HFFc6 (cell line): ENCODE results near the gene VEZF1. TPM values are rescaled to one million over a fixed set of nuclear protein-coding genes. Genes with fewer than 3 reads are reported as not detected.

Source experiments
- DNase-seq: peaks from one replicate; pipeline ENCODE4 v3.0.0-alpha.2; 2018
- H3K27ac Mint-ChIP-seq: 2 replicates; pipeline ENCODE4 v1.8.0; 2020; ENCODE audit warnings: mild to moderate bottlenecking, mixed read lengths
- H3K27me3 Mint-ChIP-seq: 2 replicates; pipeline ENCODE4 v1.8.0; 2021; ENCODE audit warnings: mild to moderate bottlenecking, moderate library complexity, mixed read lengths; ENCODE audit not compliant: insufficient read depth
- H3K36me3 Mint-ChIP-seq: 2 replicates; pipeline ENCODE4 v1.8.0; 2021; ENCODE audit warnings: low read depth, mixed read lengths
- H3K4me1 Mint-ChIP-seq: 2 replicates; pipeline ENCODE4 v1.8.0; 2020; ENCODE audit warnings: low read depth, mixed read lengths
- H3K4me3 Mint-ChIP-seq: 2 replicates; pipeline ENCODE4 v1.8.0; 2020; ENCODE audit warnings: mild to moderate bottlenecking, moderate library complexity, mixed read lengths
- H3K9me3 Mint-ChIP-seq: 2 replicates; pipeline ENCODE4 v1.8.0; 2020; ENCODE audit warnings: mild to moderate bottlenecking, mixed read lengths
- total RNA-seq, 6 experiments: library from RNA; stranded (reverse); fragmentation: NEBNext Ultra II Directional; extraction: Animal tissue kit (Norgen Biotek cat#: 25700); gene quantifications; 2 replicates in 1 of 6; 3 replicates in 5 of 6; pipeline ENCODE4 v1.2.3, GENCODE V29; 2021
- TF ChIP-seq, protein P1 (sequence below): fragments of 200-600 bp; sonication (generic); IDR thresholded peaks from 2 replicates; pipeline ENCODE4 v1.5.0; 2021; ENCODE audit warnings: antibody characterized with exemption, mild to moderate bottlenecking

VEZF1 gene
- total RNA-seq, 6 experiments from 2014 or later: 41.7 to 56.5 (median 51.8) TPM

DNA sequence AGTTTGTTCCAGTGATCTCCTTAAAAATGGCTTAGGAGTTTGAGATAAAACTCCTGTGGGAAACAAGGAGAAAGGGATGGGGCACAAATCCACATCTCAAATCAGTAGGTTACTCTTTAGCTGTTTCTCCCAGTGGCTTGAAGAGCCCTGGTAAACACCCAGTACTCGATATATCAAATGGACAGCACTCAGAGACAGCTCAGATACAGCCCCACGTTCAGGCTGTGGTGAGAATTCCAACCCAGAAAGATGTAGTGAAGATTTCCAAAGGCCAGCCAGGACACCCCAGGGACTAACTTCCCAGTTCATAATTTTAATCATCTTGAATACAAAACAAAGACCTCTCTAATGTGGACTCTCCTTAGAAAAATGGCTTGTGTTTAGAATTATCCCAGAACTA, 6.4 kb upstream of the VEZF1 start:
- Mint-ChIP-seq H3K36me3 (peaks cover 37% of the 10 kb centered on the region), H3K4me3 (no peak overlapping the region), H3K9me3 (no peaks in the 10 kb centered on the region), H3K27ac (peak overlapping the region; percentile 71), H3K4me1 (peaks cover 67% of the 10 kb centered on the region), H3K27me3 (peaks cover 3% of the 10 kb centered on the region)
- TF ChIP-seq, protein P1, sequence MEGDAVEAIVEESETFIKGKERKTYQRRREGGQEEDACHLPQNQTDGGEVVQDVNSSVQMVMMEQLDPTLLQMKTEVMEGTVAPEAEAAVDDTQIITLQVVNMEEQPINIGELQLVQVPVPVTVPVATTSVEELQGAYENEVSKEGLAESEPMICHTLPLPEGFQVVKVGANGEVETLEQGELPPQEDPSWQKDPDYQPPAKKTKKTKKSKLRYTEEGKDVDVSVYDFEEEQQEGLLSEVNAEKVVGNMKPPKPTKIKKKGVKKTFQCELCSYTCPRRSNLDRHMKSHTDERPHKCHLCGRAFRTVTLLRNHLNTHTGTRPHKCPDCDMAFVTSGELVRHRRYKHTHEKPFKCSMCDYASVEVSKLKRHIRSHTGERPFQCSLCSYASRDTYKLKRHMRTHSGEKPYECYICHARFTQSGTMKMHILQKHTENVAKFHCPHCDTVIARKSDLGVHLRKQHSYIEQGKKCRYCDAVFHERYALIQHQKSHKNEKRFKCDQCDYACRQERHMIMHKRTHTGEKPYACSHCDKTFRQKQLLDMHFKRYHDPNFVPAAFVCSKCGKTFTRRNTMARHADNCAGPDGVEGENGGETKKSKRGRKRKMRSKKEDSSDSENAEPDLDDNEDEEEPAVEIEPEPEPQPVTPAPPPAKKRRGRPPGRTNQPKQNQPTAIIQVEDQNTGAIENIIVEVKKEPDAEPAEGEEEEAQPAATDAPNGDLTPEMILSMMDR: no peak
- no peak for DNase-seq

DNA sequence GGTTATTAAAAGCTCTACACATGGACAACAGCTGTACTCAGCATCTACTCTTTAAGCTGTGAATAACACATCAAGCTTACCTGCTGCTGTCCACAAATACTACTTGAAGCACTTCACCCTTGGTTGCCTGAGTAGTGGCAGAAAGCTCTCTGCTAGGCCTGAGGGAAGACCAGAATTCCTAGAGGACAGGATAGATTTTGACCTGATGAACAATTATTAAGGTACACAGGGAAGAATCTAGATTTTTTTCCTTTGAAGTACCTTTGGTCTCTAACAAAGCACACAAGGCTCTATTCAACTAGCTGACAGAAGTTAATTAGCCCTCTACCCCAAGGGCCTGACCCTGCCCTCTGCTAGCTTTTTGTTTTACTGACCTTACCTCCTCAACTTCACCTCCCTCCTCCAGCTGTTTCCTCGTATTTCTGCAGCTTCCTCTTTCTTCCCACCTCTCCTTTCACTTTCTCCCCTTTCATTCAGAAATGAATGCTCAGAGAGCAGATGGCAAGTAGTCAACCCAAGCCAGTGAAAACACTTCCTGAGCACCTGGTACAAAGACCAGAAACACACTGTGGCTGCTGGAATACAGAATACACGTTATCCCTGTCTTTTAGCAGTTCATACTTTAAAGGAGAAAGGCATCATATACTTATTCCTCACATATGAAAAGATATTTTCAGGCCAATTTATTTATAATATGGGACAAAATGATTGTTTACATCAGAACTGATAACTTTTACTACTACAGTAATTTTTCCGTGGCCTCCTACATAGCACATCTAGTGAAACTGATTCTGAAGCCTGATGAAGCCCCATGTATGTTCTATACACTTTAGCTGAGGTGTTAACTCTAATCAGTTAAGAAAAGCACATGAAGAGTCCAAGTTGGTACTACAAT, 5.7 kb upstream of the VEZF1 start:
- H3K27ac Mint-ChIP-seq: peak overlapping the region; percentile 71
- no peak for DNase-seq
- H3K4me1 Mint-ChIP-seq: peaks cover 69% of the 10 kb centered on the region
- H3K36me3 Mint-ChIP-seq: peaks cover 30% of the 10 kb centered on the region
- peaks cover 3% of the 10 kb centered on the region for H3K27me3 Mint-ChIP-seq
- TF ChIP-seq, protein P1: no peak
- no peaks in the 10 kb centered on the region for H3K9me3 Mint-ChIP-seq
- no peak overlapping the region for H3K4me3 Mint-ChIP-seq

DNA sequence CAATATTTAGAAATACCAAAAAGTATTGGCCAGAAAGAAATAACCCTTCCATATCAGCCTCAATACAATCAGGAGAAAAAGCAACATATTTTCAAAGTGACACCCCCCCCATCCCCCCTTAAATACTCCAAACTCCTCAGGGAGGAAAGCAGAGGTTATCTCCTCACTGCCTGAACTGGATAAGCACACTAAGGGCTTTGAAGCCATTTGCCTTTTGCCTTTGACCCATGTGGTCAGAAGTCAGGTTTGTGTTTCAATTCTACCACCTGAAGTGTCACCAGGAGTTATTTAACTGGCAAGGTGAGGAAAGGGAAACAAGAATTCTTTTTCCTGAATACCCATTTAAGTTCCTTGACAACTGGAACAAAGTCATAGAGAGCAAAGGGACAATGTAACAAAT, 3.5 kb upstream of the VEZF1 start:
- Mint-ChIP-seq H3K9me3 (no peaks in the 10 kb centered on the region), H3K4me1 (peaks cover 77% of the 10 kb centered on the region)

DNA sequence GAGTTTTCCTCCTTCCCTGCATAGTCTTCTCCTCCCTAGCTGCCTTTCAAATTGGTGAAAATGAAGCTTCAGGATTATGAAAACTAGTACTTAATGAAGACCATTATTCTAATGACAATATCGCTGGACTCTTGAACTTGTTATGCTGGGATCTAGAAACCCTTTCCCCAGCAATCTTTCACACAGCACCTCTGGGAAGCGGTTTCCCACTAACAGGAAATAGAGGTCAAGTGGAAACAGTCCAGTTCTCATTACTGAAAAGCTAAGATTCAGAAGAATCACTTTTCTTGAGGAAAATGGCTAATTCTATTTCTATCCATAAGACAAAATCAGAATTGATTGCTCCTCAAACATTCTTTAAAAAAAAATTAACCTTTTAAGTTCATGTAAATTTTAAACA, 2.0 kb upstream of the VEZF1 start:
- Mint-ChIP-seq H3K27ac (peak overlapping the region; percentile 94), H3K36me3 (peaks cover 10% of the 10 kb centered on the region; the same call in 1 of the 2 replicates), H3K4me1 (peaks cover 83% of the 10 kb centered on the region), H3K27me3 (peaks cover 3% of the 10 kb centered on the region; the same call in 1 of the 2 replicates), H3K9me3 (no peaks in the 10 kb centered on the region), H3K4me3 (peak overlapping the region; percentile 91; the same call in 1 of the 2 replicates)
- TF ChIP-seq, protein P1: no peak
- DNase-seq: no peak

More for the DNA sequence above, 3.5 kb upstream of the VEZF1 start:
- Mint-ChIP-seq H3K36me3 (peaks cover 18% of the 10 kb centered on the region; the same call in 1 of the 2 replicates), H3K27ac (peak overlapping the region; percentile 64), H3K27me3 (peaks cover 3% of the 10 kb centered on the region), H3K4me3 (no peak overlapping the region)
- TF ChIP-seq, protein P1: no peak
- no peak for DNase-seq

DNA sequence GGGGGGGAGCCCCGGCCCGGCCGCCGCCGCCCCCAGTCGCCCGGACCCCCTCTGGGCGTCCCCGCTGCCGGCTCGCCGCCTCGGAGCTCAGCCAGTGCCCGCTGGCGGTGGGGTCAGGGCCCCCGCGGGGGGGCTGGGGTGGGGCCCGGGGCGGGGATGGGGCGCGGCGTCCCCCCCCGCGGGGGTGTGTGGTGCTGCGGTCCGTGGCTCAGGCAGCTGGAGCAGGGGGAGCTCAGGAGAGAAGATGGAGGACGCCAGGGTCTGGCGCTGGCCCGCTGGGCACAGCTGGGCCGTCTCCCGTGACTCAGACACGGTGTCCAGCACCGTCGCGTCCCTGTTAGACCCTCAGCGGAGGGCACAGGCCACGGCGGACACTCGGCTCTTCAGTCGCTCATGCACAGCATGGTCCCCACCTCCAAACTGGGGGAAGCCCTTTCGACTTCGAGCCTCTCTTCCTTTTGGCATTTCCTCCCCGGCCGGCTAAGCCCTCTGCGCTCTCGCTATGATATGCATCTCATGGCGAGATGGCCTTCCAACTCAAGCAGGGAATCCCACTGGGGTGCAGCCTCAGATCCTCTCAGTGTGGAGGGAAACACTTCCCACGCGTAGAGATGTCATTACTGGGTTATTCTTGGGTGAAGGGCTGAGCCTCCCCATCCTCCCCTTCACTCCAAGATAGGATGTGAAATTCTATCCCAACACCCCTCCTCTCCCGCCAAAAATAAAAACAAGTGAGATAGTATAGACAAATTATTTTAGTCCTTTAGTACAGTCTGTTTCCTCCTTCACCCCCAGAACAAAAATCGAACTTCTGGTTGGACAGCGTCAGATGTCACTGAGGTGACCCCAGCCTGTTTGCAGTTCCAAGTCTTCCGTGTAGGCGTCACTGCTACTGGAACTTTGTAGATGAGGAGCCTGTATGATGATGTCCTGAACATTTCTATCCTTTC, 522 bp upstream of the VEZF1 start:
- H3K27ac Mint-ChIP-seq: peak overlapping the region; percentile 94
- peak; percentile 55 for DNase-seq
- H3K36me3 Mint-ChIP-seq: peaks cover 6% of the 10 kb centered on the region; the same call in 1 of the 2 replicates
- no peaks in the 10 kb centered on the region for H3K9me3 Mint-ChIP-seq
- H3K27me3 Mint-ChIP-seq: no peaks in the 10 kb centered on the region; the same call in 1 of the 2 replicates
- TF ChIP-seq, protein P1: peak; percentile 39; the same call in 1 of the 2 replicates
- peak overlapping the region; percentile 91 for H3K4me3 Mint-ChIP-seq
- H3K4me1 Mint-ChIP-seq: peaks cover 83% of the 10 kb centered on the region
